GM20000 (cell line): ENCODE data around the gene HOXA9.

Source experiments
- DNase-seq: peaks from one replicate; pipeline ENCODE4 v3.0.0; 2012; ENCODE audit warnings: low spot score
- TF ChIP-seq, protein P1 (sequence below): IDR thresholded peaks from 2 replicates; pipeline ENCODE4 v1.5.1; 2012; ENCODE audit warnings: mild to moderate bottlenecking, control low read depth; ENCODE audit errors: extremely low read depth, missing control alignments

The HOXA9 gene

DNA sequence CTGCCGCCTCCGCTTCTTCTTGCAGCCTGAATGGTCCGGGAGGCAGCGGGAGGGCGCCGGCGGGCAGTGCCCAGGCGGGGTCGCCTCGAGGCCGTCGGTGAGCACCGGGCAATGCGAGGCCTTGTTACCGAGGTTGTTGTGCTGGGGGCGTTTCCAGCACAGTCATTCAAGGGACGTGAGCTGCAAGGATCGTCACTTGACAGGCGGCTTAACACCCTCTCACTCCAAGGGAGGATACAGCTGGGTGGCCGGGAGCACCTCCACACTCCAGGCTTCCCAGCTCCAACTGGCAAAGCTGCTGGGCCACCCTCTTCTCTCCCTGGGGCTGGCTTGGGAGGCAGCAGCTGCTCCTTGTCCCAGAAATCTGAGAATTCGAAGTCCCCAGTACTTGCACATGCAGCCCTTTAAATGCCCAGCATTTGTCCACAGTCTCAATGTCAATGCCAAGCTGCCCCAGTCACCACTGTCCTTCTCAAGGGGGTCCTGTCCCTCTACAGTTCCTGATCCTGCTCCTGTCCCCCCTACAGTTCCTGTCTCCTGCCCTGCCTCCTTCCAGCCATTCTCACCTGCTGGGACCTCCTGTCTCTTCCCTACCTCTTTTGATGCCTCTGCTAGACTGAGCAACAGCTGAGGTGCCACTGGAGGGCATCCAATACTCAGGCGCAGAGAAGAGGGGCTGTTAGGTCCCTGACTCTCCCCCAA is 24.1 kb upstream of the HOXA9 start:
- DNase-seq: no peak
- TF ChIP-seq, protein P1, sequence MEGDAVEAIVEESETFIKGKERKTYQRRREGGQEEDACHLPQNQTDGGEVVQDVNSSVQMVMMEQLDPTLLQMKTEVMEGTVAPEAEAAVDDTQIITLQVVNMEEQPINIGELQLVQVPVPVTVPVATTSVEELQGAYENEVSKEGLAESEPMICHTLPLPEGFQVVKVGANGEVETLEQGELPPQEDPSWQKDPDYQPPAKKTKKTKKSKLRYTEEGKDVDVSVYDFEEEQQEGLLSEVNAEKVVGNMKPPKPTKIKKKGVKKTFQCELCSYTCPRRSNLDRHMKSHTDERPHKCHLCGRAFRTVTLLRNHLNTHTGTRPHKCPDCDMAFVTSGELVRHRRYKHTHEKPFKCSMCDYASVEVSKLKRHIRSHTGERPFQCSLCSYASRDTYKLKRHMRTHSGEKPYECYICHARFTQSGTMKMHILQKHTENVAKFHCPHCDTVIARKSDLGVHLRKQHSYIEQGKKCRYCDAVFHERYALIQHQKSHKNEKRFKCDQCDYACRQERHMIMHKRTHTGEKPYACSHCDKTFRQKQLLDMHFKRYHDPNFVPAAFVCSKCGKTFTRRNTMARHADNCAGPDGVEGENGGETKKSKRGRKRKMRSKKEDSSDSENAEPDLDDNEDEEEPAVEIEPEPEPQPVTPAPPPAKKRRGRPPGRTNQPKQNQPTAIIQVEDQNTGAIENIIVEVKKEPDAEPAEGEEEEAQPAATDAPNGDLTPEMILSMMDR: no peak

DNA sequence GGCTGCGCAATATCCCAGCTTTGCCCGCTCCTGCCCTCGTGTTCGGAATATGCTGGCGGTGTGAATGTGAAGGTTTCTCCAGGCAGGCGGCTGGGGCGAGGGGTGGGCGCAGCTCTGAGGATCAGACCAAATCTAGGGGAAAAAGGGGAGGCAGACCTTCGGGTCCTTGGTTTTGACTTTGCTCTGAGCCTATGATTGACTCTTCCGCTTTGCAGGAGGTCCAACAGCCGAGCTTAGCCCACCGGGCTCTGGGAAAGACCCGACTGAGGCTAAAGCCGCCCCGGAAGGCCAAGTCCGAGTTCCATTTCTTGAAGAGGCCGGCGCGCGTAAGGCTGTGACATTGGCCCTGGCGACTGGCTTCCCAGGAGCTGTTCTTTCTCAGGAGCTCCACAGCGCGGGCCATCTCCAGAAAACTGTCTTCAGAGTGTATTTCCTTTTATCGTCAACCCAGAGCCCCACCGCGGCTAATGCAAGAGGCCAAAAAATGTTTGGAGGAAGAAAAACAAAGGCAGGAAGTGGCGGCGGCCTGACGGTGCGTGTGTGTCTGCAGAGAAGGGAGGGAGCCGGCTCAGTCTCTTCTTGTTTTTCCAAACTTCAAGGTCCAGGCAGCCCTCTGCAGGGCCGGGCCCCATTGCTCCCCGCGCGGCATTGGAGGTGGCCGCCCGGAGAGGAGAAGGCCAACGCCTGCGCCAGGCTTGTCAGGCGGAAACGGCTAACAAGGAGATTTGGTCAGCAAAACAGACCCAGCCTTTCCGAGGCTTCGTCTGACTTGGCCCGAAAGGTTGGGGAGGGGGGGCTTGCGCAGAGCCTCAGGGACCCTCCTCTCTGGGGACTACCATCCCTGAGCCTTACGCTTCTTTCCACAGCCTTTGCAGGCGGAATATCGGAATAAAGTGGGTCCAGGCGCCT is 23.3 kb upstream of the HOXA9 start:
- TF ChIP-seq, protein P1: no peak
- DNase-seq: no peak

DNA sequence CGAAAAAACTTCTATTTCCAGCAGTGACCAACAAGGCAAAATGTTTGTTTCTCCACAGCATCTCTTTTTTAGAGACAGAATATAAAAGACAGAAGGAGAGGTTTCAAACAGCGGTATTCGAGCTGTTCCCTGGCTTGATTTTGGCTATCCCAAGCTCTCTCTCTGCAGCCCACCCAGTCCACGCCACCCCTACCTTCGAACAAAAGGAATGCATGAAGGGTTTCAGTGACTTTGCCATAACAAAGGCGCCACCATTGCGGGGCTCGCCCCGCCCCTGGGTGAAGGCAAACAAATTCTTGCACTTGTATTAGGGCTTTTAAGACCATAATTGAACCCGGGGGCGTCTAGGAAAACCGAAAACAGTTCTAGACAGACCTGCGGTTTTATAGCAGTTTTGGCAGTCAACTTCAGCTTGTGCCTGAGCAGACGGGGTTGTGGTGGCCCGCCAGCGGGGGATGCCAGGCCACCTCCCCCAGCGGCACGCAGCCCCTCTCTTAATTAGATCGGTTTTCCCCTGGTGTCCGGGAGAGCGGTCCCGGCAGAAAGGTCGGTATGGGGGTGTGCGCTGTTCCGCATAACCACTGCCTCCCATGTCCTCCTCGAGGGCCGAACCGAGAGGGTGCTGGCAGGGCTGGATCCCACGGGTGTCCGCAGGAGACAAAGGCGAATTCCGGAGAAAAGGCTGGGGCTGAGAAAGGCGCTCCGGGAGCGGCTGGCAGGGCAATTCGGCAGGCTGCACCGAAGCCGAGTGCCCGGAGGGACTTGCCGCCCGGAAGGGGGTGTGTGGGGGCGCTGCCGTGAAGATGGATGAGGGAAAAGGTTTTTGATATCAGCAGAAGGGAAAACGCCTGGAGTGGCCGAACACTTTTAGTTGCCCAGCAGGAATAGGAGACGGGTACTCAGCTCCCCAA is 22.4 kb upstream of the HOXA9 start:
- TF ChIP-seq, protein P1: no peak
- no peak for DNase-seq

DNA sequence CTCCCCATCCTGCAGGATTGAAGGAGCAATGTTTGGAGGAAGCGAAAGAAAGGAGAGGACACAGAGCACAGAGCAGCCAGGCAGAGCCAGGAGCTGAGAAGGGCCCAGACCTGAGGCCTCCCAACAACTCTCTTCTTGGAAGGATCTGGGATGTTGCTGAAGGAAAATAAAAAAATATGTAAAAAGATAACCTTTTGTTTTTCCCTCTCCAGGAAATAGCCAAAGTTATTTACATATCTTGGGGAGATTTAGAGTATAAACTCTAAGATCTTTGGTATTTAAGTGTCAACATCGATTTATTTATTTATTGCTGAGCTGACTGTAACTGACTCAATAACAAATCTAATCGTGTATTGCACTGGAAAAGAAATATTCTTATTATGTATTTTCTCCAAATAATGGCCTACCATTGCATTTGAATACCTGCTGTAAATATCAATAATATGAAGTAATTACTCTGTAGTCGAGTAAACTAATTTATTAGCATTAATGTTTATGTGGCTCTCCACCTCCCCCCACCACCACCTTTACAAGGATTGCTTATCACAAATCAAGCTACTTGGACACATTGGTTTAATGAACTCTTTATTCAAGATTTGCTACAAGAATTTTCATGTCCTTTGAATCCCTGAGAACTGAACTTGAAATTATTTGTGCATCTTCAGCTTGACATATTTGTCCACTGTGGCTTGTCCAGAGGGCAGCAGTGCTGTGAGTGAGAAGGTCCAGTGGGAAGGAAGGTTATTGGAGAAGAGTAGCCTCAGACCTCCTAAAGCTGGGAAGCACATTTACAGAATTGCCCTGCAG is 21.5 kb upstream of the HOXA9 start:
- TF ChIP-seq, protein P1: no peak
- DNase-seq: no peak

DNA sequence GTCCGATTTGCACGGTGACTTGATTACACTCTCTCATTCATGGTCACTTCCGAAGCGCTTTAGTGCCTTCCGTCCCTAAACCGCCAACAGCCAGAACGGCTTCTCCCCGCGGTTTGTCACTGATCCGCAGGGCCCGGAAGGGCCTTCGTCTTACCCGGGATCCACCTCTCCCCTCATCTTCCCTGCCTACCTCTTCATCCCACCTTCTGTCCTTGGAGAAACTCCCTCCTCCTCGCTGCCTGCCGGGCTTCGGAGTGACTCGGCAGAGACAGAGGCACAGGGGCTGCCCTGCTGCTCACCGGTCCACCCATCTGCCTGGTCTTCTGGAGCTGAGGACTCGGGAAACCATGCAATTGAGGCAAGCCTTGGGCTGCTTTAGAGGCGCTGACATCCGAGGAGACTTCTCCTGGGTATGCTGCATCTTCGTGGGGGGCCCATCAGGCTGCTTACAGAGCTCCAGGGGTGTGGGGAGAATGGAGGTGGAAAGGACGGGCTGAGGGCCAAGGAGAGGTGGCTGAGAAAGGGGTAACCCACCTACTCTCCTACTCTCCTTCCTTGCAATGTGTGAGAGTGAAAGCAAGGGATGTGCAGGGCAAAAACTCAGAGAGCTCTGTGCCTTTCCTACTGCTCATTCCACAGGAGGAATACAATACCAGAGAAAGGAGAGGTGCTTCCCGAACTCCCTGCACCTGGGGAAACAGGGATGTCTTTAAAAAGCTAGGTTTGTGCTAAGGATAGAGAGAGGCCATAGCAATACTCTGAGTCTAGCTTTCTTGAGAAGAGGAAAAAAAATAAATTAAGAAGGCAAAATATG is 20.7 kb upstream of the HOXA9 start:
- no peak for DNase-seq
- TF ChIP-seq, protein P1: no peak
